K562 (cell line): ENCODE results near the gene C16orf78. TPM values are rescaled to one million over a fixed set of nuclear protein-coding genes. Genes with fewer than 3 reads are reported as not detected.

Experiments
- ATAC-seq: fragments of 200-7000 bp; cut with Tn5 transposase; 3 replicates; pipeline ENCODE4 v1.9.1; 2020; ENCODE audit warnings: moderate library complexity
- BruUV-seq: library from RNA; stranded (reverse); fragments of 400-500 nt; replicated peaks from 2 replicates; lab custom pipeline; 2021; lab: Mats Ljungman, UMichigan
- CTCF ChIA-PET: fragments of 300-600 bp; formaldehyde crosslinking; extraction: SDS; loops from one replicate; lab custom pipeline; 2021; ENCODE audit warnings: low intra/inter-chr PET ratio; lab: Yijun Ruan, JAX
- POLR2A ChIA-PET: fragments of 300-600, 350-650 bp; sonication (Branson Sonifier 250); formaldehyde crosslinking; extraction: SDS; loops from one replicate; lab custom pipeline; 2021; ENCODE audit warnings: antibody characterized with exemption, inconsistent platforms; lab: Yijun Ruan, JAX
- DNase-seq, 4 experiments: peaks; one replicate each; pipeline versions ENCODE4 v3.0.0 to v3.0.0-alpha.2; 2011 to 2018; ENCODE audit warnings: low spot score in 3 of 4, mixed read lengths in 3 of 4; ENCODE audit errors: extremely low read depth in 1 of 4
- FAIRE-seq: peaks from 2 replicates; lab custom pipeline; 2011; peaks lifted over from hg19 to GRCh38; lab: Jason Lieb, UNC
- H2AFZ ChIP-seq: 2 replicates; pipeline ENCODE4 v1.6.0; 2011; ENCODE audit warnings: low read depth, low read length, control low read depth, inconsistent platforms
- H3K27ac ChIP-seq: fragments of 200-600 bp; 3 replicates; pipeline ENCODE4 v1.8.0; 2011; ENCODE audit warnings: low read depth, mild to moderate bottlenecking, control low read depth, inconsistent platforms, low read length, moderate library complexity, mixed read lengths; ENCODE audit errors: extremely low read depth
- H3K27me3 ChIP-seq, 2 experiments: fragments of 300-600 bp in 1 of 2; 2 replicates in 1 of 2; 3 replicates in 1 of 2; pipeline versions ENCODE4 v1.6.0 to v1.8.0; 2011; ENCODE audit warnings: inconsistent platforms in 2 of 2, low read length in 2 of 2, mild to moderate bottlenecking in 1 of 2, mixed read lengths in 1 of 2, moderate library complexity in 1 of 2; ENCODE audit not compliant: control insufficient read depth in 2 of 2, insufficient read depth in 2 of 2
- H3K36me3 ChIP-seq: fragments of 300-600 bp; 3 replicates; pipeline ENCODE4 v1.8.0; 2011; ENCODE audit warnings: mild to moderate bottlenecking, low read length, inconsistent platforms; ENCODE audit not compliant: control insufficient read depth, insufficient read depth
- H3K4me1 ChIP-seq, 2 experiments: fragments of 200-600 bp in 1 of 2; replicated peaks in 1 of 2; 2 replicates in 1 of 2; 3 replicates in 1 of 2; pipeline versions ENCODE4 v1.5.1 to v1.8.0; 2011; ENCODE audit warnings: inconsistent platforms in 2 of 2, low read length in 2 of 2, mild to moderate bottlenecking in 1 of 2, mixed read lengths in 1 of 2, moderate library complexity in 1 of 2; ENCODE audit not compliant: control insufficient read depth in 2 of 2, insufficient read depth in 2 of 2
- H3K4me2 ChIP-seq: 2 replicates; pipeline ENCODE4 v1.6.1; 2011; ENCODE audit warnings: low read length, control low read depth, inconsistent platforms, mixed read lengths; ENCODE audit not compliant: insufficient read depth
- H3K4me3 ChIP-seq: fragments of 200-600 bp; sonication (generic), shearing (Covaris generic); 2 replicates; pipeline ENCODE4 v1.5.1; 2016; ENCODE audit warnings: control low read depth, inconsistent platforms
- H3K79me2 ChIP-seq: fragments of 200-600 bp; 3 replicates; pipeline ENCODE4 v1.8.0; 2011; ENCODE audit warnings: low read length, inconsistent platforms; ENCODE audit not compliant: control insufficient read depth, insufficient read depth
- H3K9ac ChIP-seq, 2 experiments: 2 replicates each; pipeline versions ENCODE4 v1.6.0 to v1.6.1; 2011; ENCODE audit warnings: low read depth in 2 of 2, low read length in 2 of 2, control low read depth in 1 of 2, inconsistent platforms in 1 of 2, mild to moderate bottlenecking in 1 of 2, mixed read lengths in 1 of 2; ENCODE audit not compliant: insufficient read depth in 1 of 2
- H3K9me1 ChIP-seq: one replicate; pipeline ENCODE4 v1.6.0; 2011; ENCODE audit warnings: inconsistent platforms, mild to moderate bottlenecking, low read length, moderate library complexity; ENCODE audit not compliant: control insufficient read depth, insufficient read depth
- H3K9me3 ChIP-seq: replicated peaks from 2 replicates; pipeline ENCODE4 v1.5.1; 2011; ENCODE audit warnings: low read depth, low read length, inconsistent platforms; ENCODE audit not compliant: control insufficient read depth, insufficient read depth
- H4K20me1 ChIP-seq: replicated peaks from 2 replicates; pipeline ENCODE4 v1.6.1; 2011; ENCODE audit warnings: low read length, inconsistent platforms, mixed read lengths; ENCODE audit not compliant: control insufficient read depth, insufficient read depth
- COPS2 ChIP-seq: fragments of 450-650 bp; conservative IDR thresholded peaks from 2 replicates; pipeline ENCODE4 v1.6.1; 2016; ENCODE audit warnings: mild to moderate bottlenecking, moderate library complexity
- HNRNPLL ChIP-seq: fragments of 200-400 bp; formaldehyde crosslinking; IDR thresholded peaks from 2 replicates; pipeline ENCODE4 v1.6.1; 2017; ENCODE audit warnings: low read length, low read depth, mild to moderate bottlenecking; ENCODE audit not compliant: poor library complexity, severe bottlenecking
- MEF2A ChIP-seq: IDR thresholded peaks from 2 replicates; pipeline ENCODE4 v1.6.1; 2011; ENCODE audit warnings: low read depth, mild to moderate bottlenecking, low read length, moderate library complexity; ENCODE audit not compliant: control insufficient read depth
- MTA1 ChIP-seq: fragments of 450-650 bp; IDR thresholded peaks from 2 replicates; pipeline ENCODE4 v1.6.1; 2017; ENCODE audit warnings: borderline replicate concordance
- MYBL2 ChIP-seq, 2 experiments: fragments of 450-650 bp in 1 of 2; sonication (generic) in 1 of 2; formaldehyde crosslinking in 1 of 2; IDR thresholded peaks; 2 replicates each; pipeline versions ENCODE4 v1.6.1 to v1.8.1; 2017 to 2022; ENCODE audit warnings: borderline replicate concordance in 1 of 2, inconsistent platforms in 1 of 2, low read depth in 1 of 2, mild to moderate bottlenecking in 1 of 2, missing genetic modification reagents in 1 of 2, moderate library complexity in 1 of 2
- NFE2 ChIP-seq: IDR thresholded peaks from 2 replicates; pipeline ENCODE4 v1.6.1; 2014; ENCODE audit warnings: antibody characterized with exemption, low read depth
- NFIC ChIP-seq: fragments of 450-650 bp; IDR thresholded peaks from 2 replicates; pipeline ENCODE4 v1.6.1; 2017; ENCODE audit warnings: mild to moderate bottlenecking, inconsistent platforms
- SETDB1 ChIP-seq: IDR thresholded peaks from one replicate; pipeline ENCODE4 v1.6.1; 2012; ENCODE audit warnings: low read length, control low read depth, inconsistent platforms
- ZBTB17 ChIP-seq: fragments of 450-650 bp; formaldehyde crosslinking; IDR thresholded peaks from 2 replicates; pipeline ENCODE4 v1.4.0; 2020; ENCODE audit warnings: mild to moderate bottlenecking
- ZNF232 ChIP-seq: sonication (generic); formaldehyde crosslinking; IDR thresholded peaks from 2 replicates; pipeline ENCODE4 v1.8.0; 2022; ENCODE audit warnings: mild to moderate bottlenecking, missing genetic modification reagents
- ZNF41 ChIP-seq: fragments of 250-450 bp; sonication (Bioruptor Pico); conservative IDR thresholded peaks from 2 replicates; pipeline ENCODE4 v1.4.0; 2020; ENCODE audit warnings: mild to moderate bottlenecking
- ZNF589 ChIP-seq: fragments of 200-800 bp; sonication (Bioruptor generic); IDR thresholded peaks from 2 replicates; pipeline ENCODE4 v1.6.1; 2016; ENCODE audit warnings: low read depth, missing genetic modification characterization, missing compliant biosample characterization
- WGBS: fragments of 100-300 bp; shearing (Covaris generic); methylation state at CpG from one replicate; pipeline ENCODE4 v1.1.6; 2016; ENCODE audit warnings: low coverage, mixed read lengths; ENCODE audit not compliant: insufficient coverage; ENCODE audit errors: missing lambda C conversion rate; 5-methylcytosine and 5-hydroxymethylcytosine counted together
- in situ Hi-C: fragments of 300-500 bp; cut with MboI; formaldehyde crosslinking; loops from 4 replicates; pipeline ENCODE4 v1.15.0; 2018; ENCODE audit warnings: inconsistent platforms, mixed read lengths
- intact Hi-C: fragments of 100-400 bp; cut with micrococcal nuclease; formaldehyde crosslinking; loops from 2 replicates; pipeline ENCODE4 v1.14.2; 2022
- polyA plus RNA-seq, 8 experiments: library from polyadenylated mRNA; depleted of rRNA in 4 of 8; stranded (reverse) in 5 of 8; unstranded in 3 of 8; fragments of >200 nt; fragmentation: Nextera tagmentation in 2 of 8; fragmentation: Illumina TruSeq in 1 of 8; extraction: Ambion mirVana in 2 of 8; extraction: Trizol in 1 of 8; gene quantifications; 2 replicates each; pipeline versions ENCODE4 v1.2.1 to v1.2.3, GENCODE V29; 2011 to 2014; ENCODE audit warnings: inconsistent platforms in 1 of 8, missing spikeins in 1 of 8
- total RNA-seq, 7 experiments: library from RNA; depleted of rRNA in 6 of 7; stranded (reverse); fragments of >200 nt in 6 of 7; fragmentation: Illumina TruSeq in 2 of 7; extraction: Trizol in 2 of 7; gene quantifications; 2 replicates each; pipeline versions ENCODE4 v1.2.1 to v1.2.3, GENCODE V29; 2011 to 2021; ENCODE audit warnings: low replicate concordance in 1 of 7
- TF ChIP-seq, protein P1 (sequence below): fragments of 250-450 bp; sonication (Bioruptor Pico); IDR thresholded peaks from 2 replicates; pipeline ENCODE4 v1.4.0; 2020; ENCODE audit warnings: borderline replicate concordance
- TF ChIP-seq, protein P2 (sequence below): fragments of 250-450 bp; sonication (Bioruptor Pico); IDR thresholded peaks from 2 replicates; pipeline ENCODE4 v1.4.0; 2020; ENCODE audit warnings: mild to moderate bottlenecking

C16orf78 gene
- total and polyA plus RNA-seq, 9 of the 15 experiments (the other 6 are each of a cell fraction or from before 2014, with no cell fraction given): not detected

DNA sequence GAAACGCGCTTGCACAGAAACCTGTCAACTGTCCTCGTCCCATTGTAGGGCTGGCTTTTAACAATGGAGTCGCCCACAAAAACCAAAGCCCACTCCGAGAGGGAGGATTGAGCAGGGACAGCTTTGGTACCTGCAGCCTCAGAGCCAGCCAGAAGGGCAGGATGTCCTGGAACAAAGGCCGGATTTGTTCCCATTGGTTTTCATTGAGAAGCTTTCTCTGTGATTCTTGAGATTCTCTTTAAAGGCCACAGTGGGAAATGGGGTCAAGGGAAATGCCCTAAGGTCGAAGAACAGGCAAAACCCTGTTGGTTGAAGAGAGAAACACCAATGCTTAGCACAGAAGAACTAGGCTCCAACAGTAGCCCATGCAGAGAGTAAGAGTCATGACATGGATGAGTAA lies 65.4 kb downstream of the C16orf78 start:
- FAIRE-seq: no peak
- Histone ChIP-seq H3K9me3 (no peaks in the 10 kb centered on the region), H3K9me1 (no peaks in the 10 kb centered on the region), H3K36me3 (no peaks in the 10 kb centered on the region), H3K4me1 (no peaks in the 10 kb centered on the region), H4K20me1 (peaks cover 5% of the 10 kb centered on the region), H3K4me2 (no peak overlapping the region), H3K9ac (no peak overlapping the region), H2AFZ (no peak overlapping the region), H3K27me3 (peaks cover 19 to 44% of the 10 kb centered on the region in 2 experiments; a peak in 4 of 5 replicates), H3K4me3 (no peak overlapping the region), H3K79me2 (no peaks in the 10 kb centered on the region), H3K27ac (no peak overlapping the region)
- intact Hi-C loops (no loop called here), in situ Hi-C loops (no loop called here)
- no TSS peak for BruUV-seq
- ChIA-PET CTCF (no interaction called here), POLR2A (interaction anchor here (0.7 kb wide), 1 partner anchor 523 kb away, joined by 3 read pairs; no protein-coding TSS in a partner anchor)
- no peak for ATAC-seq
- TF ChIP-seq MEF2A (no peak), MTA1 (no peak)
- TF ChIP-seq, protein P1, sequence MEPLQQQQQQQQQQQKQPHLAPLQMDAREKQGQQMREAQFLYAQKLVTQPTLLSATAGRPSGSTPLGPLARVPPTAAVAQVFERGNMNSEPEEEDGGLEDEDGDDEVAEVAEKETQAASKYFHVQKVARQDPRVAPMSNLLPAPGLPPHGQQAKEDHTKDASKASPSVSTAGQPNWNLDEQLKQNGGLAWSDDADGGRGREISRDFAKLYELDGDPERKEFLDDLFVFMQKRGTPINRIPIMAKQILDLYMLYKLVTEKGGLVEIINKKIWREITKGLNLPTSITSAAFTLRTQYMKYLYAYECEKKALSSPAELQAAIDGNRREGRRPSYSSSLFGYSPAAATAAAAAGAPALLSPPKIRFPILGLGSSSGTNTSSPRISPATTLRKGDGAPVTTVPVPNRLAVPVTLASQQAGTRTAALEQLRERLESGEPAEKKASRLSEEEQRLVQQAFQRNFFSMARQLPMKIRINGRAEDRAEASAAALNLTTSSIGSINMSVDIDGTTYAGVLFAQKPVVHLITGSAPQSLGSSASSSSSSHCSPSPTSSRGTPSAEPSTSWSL: no peak
- no peak for DNase-seq
- WGBS: 0% methylated on average over 7 of the region's 7 CpGs

DNA sequence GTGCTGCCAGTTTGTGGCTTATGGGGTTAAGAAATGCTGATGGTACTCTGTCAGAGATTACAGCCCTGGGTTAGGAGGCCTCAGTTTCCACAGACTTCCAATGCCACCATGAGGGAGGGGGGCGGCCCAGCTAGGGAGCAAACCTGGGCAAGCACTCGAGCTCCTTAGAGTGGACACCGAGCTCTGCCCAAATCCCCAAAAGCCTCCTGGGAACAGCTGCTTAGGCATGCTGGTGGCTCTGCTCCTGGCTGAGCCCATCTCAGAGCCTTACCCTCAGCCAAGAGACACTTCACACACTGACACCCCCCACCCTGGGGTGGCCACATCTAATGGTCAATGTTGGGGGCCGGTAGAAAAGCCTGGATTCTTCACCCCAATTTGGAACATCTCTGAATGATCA lies 66.1 kb downstream of the C16orf78 start:
- Histone ChIP-seq H3K27ac (no peak overlapping the region), H3K9me1 (no peaks in the 10 kb centered on the region), H3K79me2 (no peaks in the 10 kb centered on the region), H3K4me3 (no peak overlapping the region), H3K4me1 (no peaks in the 10 kb centered on the region), H2AFZ (no peak overlapping the region), H3K4me2 (no peak overlapping the region), H4K20me1 (peaks cover 5% of the 10 kb centered on the region), H3K27me3 (peaks cover 19 to 44% of the 10 kb centered on the region in 2 experiments; a peak in 4 of 5 replicates), H3K9ac (no peak overlapping the region), H3K36me3 (no peaks in the 10 kb centered on the region), H3K9me3 (no peaks in the 10 kb centered on the region)
- ChIA-PET POLR2A (interaction anchor here (0.7 kb wide), 1 partner anchor 522 kb away, joined by 3 read pairs; no protein-coding TSS in a partner anchor), CTCF (no interaction called here)
- WGBS: 0% methylated on average over 2 of the region's 4 CpGs
- no TSS peak for BruUV-seq
- FAIRE-seq (no peak), DNase-seq (no peak), ATAC-seq (no peak)
- intact Hi-C loops: no loop called here
- in situ Hi-C loops: no loop called here
- TF ChIP-seq ZNF589 (CRISPR knock-in tag): no peak
- TF ChIP-seq NFIC: no peak
- no peak for TF ChIP-seq HNRNPLL
- no peak for TF ChIP-seq ZNF232
- no peak for TF ChIP-seq NFE2
- TF ChIP-seq SETDB1: no peak
- no peak for TF ChIP-seq COPS2
- TF ChIP-seq ZBTB17: no peak
- TF ChIP-seq, protein P2, sequence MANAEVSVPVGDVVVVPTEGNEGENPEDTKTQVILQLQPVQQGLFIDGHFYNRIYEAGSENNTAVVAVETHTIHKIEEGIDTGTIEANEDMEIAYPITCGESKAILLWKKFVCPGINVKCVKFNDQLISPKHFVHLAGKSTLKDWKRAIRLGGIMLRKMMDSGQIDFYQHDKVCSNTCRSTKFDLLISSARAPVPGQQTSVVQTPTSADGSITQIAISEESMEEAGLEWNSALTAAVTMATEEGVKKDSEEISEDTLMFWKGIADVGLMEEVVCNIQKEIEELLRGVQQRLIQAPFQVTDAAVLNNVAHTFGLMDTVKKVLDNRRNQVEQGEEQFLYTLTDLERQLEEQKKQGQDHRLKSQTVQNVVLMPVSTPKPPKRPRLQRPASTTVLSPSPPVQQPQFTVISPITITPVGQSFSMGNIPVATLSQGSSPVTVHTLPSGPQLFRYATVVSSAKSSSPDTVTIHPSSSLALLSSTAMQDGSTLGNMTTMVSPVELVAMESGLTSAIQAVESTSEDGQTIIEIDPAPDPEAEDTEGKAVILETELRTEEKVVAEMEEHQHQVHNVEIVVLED (CRISPR knock-in tag): no peak
- no peak for TF ChIP-seq ZNF41 (CRISPR knock-in tag)
- TF ChIP-seq MYBL2 (IDR thresholded peaks at IDR 0.05; ENCODE audit: low read depth): no peak
- TF ChIP-seq MYBL2 (CRISPR knock-in tag; IDR thresholded peaks at IDR 0.05; ENCODE audit: borderline replicate concordance): no peak
